ENCODE data around the gene CFAP61. TPM values are rescaled to one million over a fixed set of nuclear protein-coding genes. Genes with fewer than 3 reads are reported as not detected.

Gene CFAP61
- total and polyA plus RNA-seq, 9 donors = 0.37 to 4.7 (median 2.2) TPM

GRCh38 chr20:20225325-20226043 lies 173.2 kb downstream of the CFAP61 start:
- H3K27ac ChIP-seq (ENCODE audit: low read length) = no peak overlapping the region
- no peaks in the 10 kb centered on the region for H3K4me1 ChIP-seq (ENCODE audit: control insufficient read depth, insufficient read depth, low read length)
- H3K4me3 ChIP-seq (ENCODE audit: low read length) = no peak overlapping the region
- H3K27me3 ChIP-seq (ENCODE audit: control insufficient read depth, insufficient read depth, low read length) = no peaks in the 10 kb centered on the region
- no CpG with 5 or more reads among the region's 6 CpGs for WGBS (ENCODE audit: insufficient coverage)
- DNase-seq = no peak
- H3K36me3 ChIP-seq (ENCODE audit: control insufficient read depth, insufficient read depth, low read length) = no peaks in the 10 kb centered on the region
- no peaks in the 10 kb centered on the region for H3K9me3 ChIP-seq (replicated peaks; ENCODE audit: control insufficient read depth, low read depth, low read length)

GRCh38 chr20:20226554-20226953 lies 174.2 kb downstream of the CFAP61 start:
- no peaks in the 10 kb centered on the region for H3K9me3 ChIP-seq (replicated peaks; ENCODE audit: control insufficient read depth, low read depth, low read length)
- H3K36me3 ChIP-seq (ENCODE audit: control insufficient read depth, insufficient read depth, low read length) = no peaks in the 10 kb centered on the region
- WGBS (ENCODE audit: insufficient coverage) = 73% methylated on average over 3 of the region's 6 CpGs
- DNase-seq = no peak
- H3K4me3 ChIP-seq (ENCODE audit: low read length) = no peak overlapping the region
- no peaks in the 10 kb centered on the region for H3K4me1 ChIP-seq (ENCODE audit: control insufficient read depth, insufficient read depth, low read length)
- no peaks in the 10 kb centered on the region for H3K27me3 ChIP-seq (ENCODE audit: control insufficient read depth, insufficient read depth, low read length)
- no peak overlapping the region for H3K27ac ChIP-seq (ENCODE audit: low read length)

GRCh38 chr20:20227013-20227571 lies 174.8 kb downstream of the CFAP61 start:
- H3K27me3 ChIP-seq (ENCODE audit: control insufficient read depth, insufficient read depth, low read length) = no peaks in the 10 kb centered on the region
- no peak overlapping the region for H3K4me3 ChIP-seq (ENCODE audit: low read length)
- H3K36me3 ChIP-seq (ENCODE audit: control insufficient read depth, insufficient read depth, low read length) = no peaks in the 10 kb centered on the region
- no peaks in the 10 kb centered on the region for H3K4me1 ChIP-seq (ENCODE audit: control insufficient read depth, insufficient read depth, low read length)
- DNase-seq = no peak
- no peak overlapping the region for H3K27ac ChIP-seq (ENCODE audit: low read length)
- no CpG with 5 or more reads among the region's 2 CpGs for WGBS (ENCODE audit: insufficient coverage)
- no peaks in the 10 kb centered on the region for H3K9me3 ChIP-seq (replicated peaks; ENCODE audit: control insufficient read depth, low read depth, low read length)

- Histone ChIP-seq H3K27me3 (ENCODE audit: control insufficient read depth, insufficient read depth, low read length) (no peaks in the 10 kb centered on the region), H3K4me3 (ENCODE audit: low read length) (no peak overlapping the region), H3K9me3 (replicated peaks; ENCODE audit: control insufficient read depth, low read depth, low read length) (no peaks in the 10 kb centered on the region), H3K36me3 (ENCODE audit: control insufficient read depth, insufficient read depth, low read length) (no peaks in the 10 kb centered on the region), H3K4me1 (ENCODE audit: control insufficient read depth, insufficient read depth, low read length) (peaks cover 10% of the 10 kb centered on the region), H3K27ac (ENCODE audit: low read length) (no peak overlapping the region)
- DNase-seq = no peak
Measured at GRCh38 chr20:20228351-20228750, 176.0 kb downstream of the CFAP61 start.

- Histone ChIP-seq H3K4me1 (ENCODE audit: control insufficient read depth, insufficient read depth, low read length) (peaks cover 10% of the 10 kb centered on the region), H3K9me3 (replicated peaks; ENCODE audit: control insufficient read depth, low read depth, low read length) (no peaks in the 10 kb centered on the region), H3K27me3 (ENCODE audit: control insufficient read depth, insufficient read depth, low read length) (no peaks in the 10 kb centered on the region), H3K4me3 (ENCODE audit: low read length) (no peak overlapping the region), H3K36me3 (ENCODE audit: control insufficient read depth, insufficient read depth, low read length) (no peaks in the 10 kb centered on the region), H3K27ac (ENCODE audit: low read length) (no peak overlapping the region)
- no CpG with 5 or more reads among the region's 5 CpGs for WGBS (ENCODE audit: insufficient coverage)
- DNase-seq = no peak
Measured at GRCh38 chr20:20229595-20229994, 177.3 kb downstream of the CFAP61 start.

- Histone ChIP-seq H3K27me3 (ENCODE audit: control insufficient read depth, insufficient read depth, low read length) (no peaks in the 10 kb centered on the region), H3K27ac (ENCODE audit: low read length) (no peak overlapping the region), H3K4me3 (ENCODE audit: low read length) (no peak overlapping the region), H3K4me1 (ENCODE audit: control insufficient read depth, insufficient read depth, low read length) (peaks cover 10% of the 10 kb centered on the region), H3K36me3 (ENCODE audit: control insufficient read depth, insufficient read depth, low read length) (no peaks in the 10 kb centered on the region), H3K9me3 (replicated peaks; ENCODE audit: control insufficient read depth, low read depth, low read length) (no peaks in the 10 kb centered on the region)
- WGBS (ENCODE audit: insufficient coverage) = 93% methylated on average over 6 of the region's 6 CpGs
- no peak for DNase-seq
Measured at GRCh38 chr20:20230741-20231140, 178.4 kb downstream of the CFAP61 start.

GRCh38 chr20:20231528-20232298 lies 179.4 kb downstream of the CFAP61 start:
- no peak for DNase-seq
- Histone ChIP-seq H3K4me1 (ENCODE audit: control insufficient read depth, insufficient read depth, low read length) (peaks cover 10% of the 10 kb centered on the region), H3K36me3 (ENCODE audit: control insufficient read depth, insufficient read depth, low read length) (no peaks in the 10 kb centered on the region), H3K27me3 (ENCODE audit: control insufficient read depth, insufficient read depth, low read length) (no peaks in the 10 kb centered on the region), H3K4me3 (ENCODE audit: low read length) (no peak overlapping the region), H3K27ac (ENCODE audit: low read length) (no peak overlapping the region), H3K9me3 (replicated peaks; ENCODE audit: control insufficient read depth, low read depth, low read length) (no peaks in the 10 kb centered on the region)
- 74% methylated on average over 4 of the region's 11 CpGs for WGBS (ENCODE audit: insufficient coverage)

GRCh38 chr20:20233041-20233514 lies 180.7 kb downstream of the CFAP61 start:
- WGBS (ENCODE audit: insufficient coverage) = 68% methylated on average over 15 of the region's 19 CpGs
- Histone ChIP-seq H3K27me3 (ENCODE audit: control insufficient read depth, insufficient read depth, low read length) (no peaks in the 10 kb centered on the region), H3K4me3 (ENCODE audit: low read length) (no peak overlapping the region), H3K9me3 (replicated peaks; ENCODE audit: control insufficient read depth, low read depth, low read length) (no peaks in the 10 kb centered on the region), H3K4me1 (ENCODE audit: control insufficient read depth, insufficient read depth, low read length) (peaks cover 10% of the 10 kb centered on the region), H3K27ac (ENCODE audit: low read length) (no peak overlapping the region), H3K36me3 (ENCODE audit: control insufficient read depth, insufficient read depth, low read length) (no peaks in the 10 kb centered on the region)
- DNase-seq = peak; percentile 18

- H3K4me1 ChIP-seq (ENCODE audit: control insufficient read depth, insufficient read depth, low read length) = peaks cover 10% of the 10 kb centered on the region
- no peaks in the 10 kb centered on the region for H3K9me3 ChIP-seq (replicated peaks; ENCODE audit: control insufficient read depth, low read depth, low read length)
- no peak overlapping the region for H3K27ac ChIP-seq (ENCODE audit: low read length)
- no peaks in the 10 kb centered on the region for H3K36me3 ChIP-seq (ENCODE audit: control insufficient read depth, insufficient read depth, low read length)
- DNase-seq = no peak
- H3K27me3 ChIP-seq (ENCODE audit: control insufficient read depth, insufficient read depth, low read length) = peaks cover under 1% of the 10 kb centered on the region
- 60% methylated on average over 3 of the region's 4 CpGs for WGBS (ENCODE audit: insufficient coverage)
- no peak overlapping the region for H3K4me3 ChIP-seq (ENCODE audit: low read length)
Measured at GRCh38 chr20:20235681-20236080, 183.3 kb downstream of the CFAP61 start.

Measured in muscle of leg (tissue), 11 donors.